GM23338 (cell line): Measurements from ENCODE around the gene POLR1E. TPM values are rescaled to one million over a fixed set of nuclear protein-coding genes. Genes with fewer than 3 reads are reported as not detected.

Experiments used
- ATAC-seq: fragments of 200-7000 bp; cut with Tn5 transposase; 3 replicates; pipeline ENCODE4 v1.9.1; 2020
- DNase-seq: peaks from one replicate; pipeline ENCODE4 v3.0.0-alpha.2; 2015; ENCODE audit warnings: low spot score
- H2AFZ ChIP-seq: fragments of 200-600 bp; sonication (generic); 2 replicates; pipeline ENCODE4 v1.8.0; 2016; ENCODE audit warnings: antibody characterized with exemption, mild to moderate bottlenecking, moderate library complexity
- H3F3A ChIP-seq: fragments of 200-600 bp; sonication (generic); replicated peaks from 2 replicates; pipeline ENCODE4 v1.8.0; 2017; ENCODE audit warnings: antibody characterized with exemption, mixed run types, low read depth
- H3K27ac ChIP-seq: fragments of 200-600 bp; sonication (generic); 2 replicates; pipeline ENCODE4 v1.6.1; 2016; ENCODE audit warnings: low read depth
- H3K27me3 ChIP-seq: fragments of 200-600 bp; sonication (generic); 2 replicates; pipeline ENCODE4 v1.8.0; 2016; ENCODE audit warnings: mild to moderate bottlenecking, mixed run types, moderate library complexity; ENCODE audit not compliant: insufficient read depth
- H3K36me3 ChIP-seq: fragments of 200-600 bp; sonication (generic); 2 replicates; pipeline ENCODE4 v1.8.0; 2016; ENCODE audit warnings: mild to moderate bottlenecking; ENCODE audit not compliant: insufficient read depth
- H3K4me1 ChIP-seq: fragments of 200-600 bp; sonication (generic); 2 replicates; pipeline ENCODE4 v1.8.0; 2016; ENCODE audit warnings: mild to moderate bottlenecking, moderate library complexity; ENCODE audit not compliant: insufficient read depth
- H3K4me2 ChIP-seq: fragments of 200-600 bp; sonication (generic); 2 replicates; pipeline ENCODE4 v1.7.1; 2017; ENCODE audit warnings: mixed run types
- H3K4me3 ChIP-seq: fragments of 200-600 bp; sonication (generic); 2 replicates; pipeline ENCODE4 v1.6.1; 2016; ENCODE audit warnings: mixed run types
- H3K79me2 ChIP-seq: fragments of 200-600 bp; sonication (generic); replicated peaks from 2 replicates; pipeline ENCODE4 v1.8.0; 2017; ENCODE audit warnings: mild to moderate bottlenecking; ENCODE audit not compliant: insufficient read depth
- H3K9me2 ChIP-seq: fragments of 200-600 bp; sonication (generic); 2 replicates; pipeline ENCODE4 v1.8.0; 2017; ENCODE audit not compliant: insufficient read depth
- H4K20me1 ChIP-seq: fragments of 200-600 bp; sonication (generic); replicated peaks from 2 replicates; pipeline ENCODE4 v1.8.0; 2017; ENCODE audit warnings: mild to moderate bottlenecking; ENCODE audit not compliant: insufficient read depth
- H3K27ac Mint-ChIP-seq: 2 replicates; pipeline ENCODE4 v1.8.0; 2020; ENCODE audit warnings: inconsistent platforms, mild to moderate bottlenecking, moderate library complexity, mixed read lengths
- H3K27me3 Mint-ChIP-seq: 3 replicates; pipeline ENCODE4 v1.8.0; 2022; ENCODE audit warnings: low read depth, mild to moderate bottlenecking, moderate library complexity, mixed read lengths, inconsistent platforms; ENCODE audit not compliant: insufficient read depth, poor library complexity
- H3K36me3 Mint-ChIP-seq: 3 replicates; pipeline ENCODE4 v1.8.0; 2021; ENCODE audit warnings: low read depth, mild to moderate bottlenecking, inconsistent platforms, moderate library complexity, mixed read lengths
- H3K4me1 Mint-ChIP-seq: 3 replicates; pipeline ENCODE4 v1.8.0; 2020; ENCODE audit warnings: mild to moderate bottlenecking, inconsistent platforms, mixed read lengths
- H3K4me3 Mint-ChIP-seq: 3 replicates; pipeline ENCODE4 v1.8.0; 2021; ENCODE audit warnings: moderate library complexity, mild to moderate bottlenecking, inconsistent platforms, mixed read lengths
- H3K9me3 Mint-ChIP-seq: 3 replicates; pipeline ENCODE4 v1.8.0; 2020; ENCODE audit warnings: moderate library complexity, mild to moderate bottlenecking, inconsistent platforms, mixed read lengths
- CREB1 ChIP-seq: fragments of 250-450 bp; sonication (Bioruptor Pico); IDR thresholded peaks from 2 replicates; pipeline ENCODE4 v1.5.0; 2020; ENCODE audit warnings: low read depth, mild to moderate bottlenecking, moderate library complexity
- EZH2 ChIP-seq: fragments of 200-600 bp; sonication (generic); IDR thresholded peaks from one replicate; pipeline ENCODE4 v1.8.0; 2017; ENCODE audit warnings: antibody characterized with exemption, mild to moderate bottlenecking, low read depth; ENCODE audit not compliant: unreplicated experiment
- EZH2phosphoT487 ChIP-seq: fragments of 200-600 bp; sonication (generic); IDR thresholded peaks from one replicate; pipeline ENCODE4 v1.8.1; 2018; ENCODE audit warnings: antibody characterized with exemption; ENCODE audit not compliant: unreplicated experiment
- JUNB ChIP-seq: IDR thresholded peaks from one replicate; pipeline ENCODE4 v1.6.1; 2016; ENCODE audit warnings: antibody characterized with exemption; ENCODE audit not compliant: unreplicated experiment
- NANOG ChIP-seq: IDR thresholded peaks from 2 replicates; pipeline ENCODE4 v1.6.1; 2016; ENCODE audit warnings: antibody characterized with exemption, borderline replicate concordance
- POLR2AphosphoS5 ChIP-seq: IDR thresholded peaks from 2 replicates; pipeline ENCODE4 v1.6.1; 2016; ENCODE audit warnings: antibody characterized with exemption, low read depth
- STAT1 ChIP-seq: IDR thresholded peaks from one replicate; pipeline ENCODE4 v1.6.1; 2016; ENCODE audit warnings: antibody characterized with exemption; ENCODE audit not compliant: unreplicated experiment
- ZNF114 ChIP-seq: fragments of 250-450 bp; sonication (Bioruptor Pico); IDR thresholded peaks from 2 replicates; pipeline ENCODE4 v1.5.0; 2020; ENCODE audit warnings: mild to moderate bottlenecking, moderate library complexity
- ZNF331 ChIP-seq: fragments of 250-450 bp; sonication (Bioruptor Pico); IDR thresholded peaks from 2 replicates; pipeline ENCODE4 v1.5.0; 2020; ENCODE audit warnings: low read depth, mild to moderate bottlenecking, moderate library complexity
- polyA plus RNA-seq: library from polyadenylated mRNA; unstranded; fragments of >200 nt; fragmentation: Nextera tagmentation; extraction: Ambion mirVana; gene quantifications from 2 replicates; pipeline ENCODE4 v1.2.1, GENCODE V29; 2016
- total RNA-seq: library from RNA; depleted of rRNA; stranded (reverse); fragments of >200 nt; shearing (Covaris generic); gene quantifications from 2 replicates; pipeline ENCODE4 v1.2.3, GENCODE V29; 2014
- TF ChIP-seq, protein P1 (sequence below): IDR thresholded peaks from 2 replicates; pipeline ENCODE4 v1.6.1; 2016; ENCODE audit warnings: antibody characterized with exemption
- TF ChIP-seq, protein P2 (sequence below), 2 experiments: fragments of 200-600 bp in 1 of 2; sonication (generic) in 1 of 2; conservative IDR thresholded peaks; 2 replicates each; pipeline versions ENCODE4 v1.5.1 to v1.6.1; 2016 to 2017; ENCODE audit warnings: antibody characterized with exemption in 2 of 2, low read depth in 2 of 2, mild to moderate bottlenecking in 2 of 2, moderate library complexity in 1 of 2
- TF ChIP-seq, protein P3 (sequence below): fragments of 250-450 bp; sonication (Bioruptor Pico); IDR thresholded peaks from 2 replicates; pipeline ENCODE4 v1.5.0; 2020; ENCODE audit warnings: mild to moderate bottlenecking, moderate library complexity
- TF ChIP-seq, protein P4 (sequence below): IDR thresholded peaks from one replicate; pipeline ENCODE4 v1.6.1; 2018; ENCODE audit warnings: antibody characterized with exemption; ENCODE audit not compliant: unreplicated experiment

Gene POLR1E
- total and polyA plus RNA-seq, 2 experiments from 2014 or later: 19.2 to 45.5 TPM

DNA sequence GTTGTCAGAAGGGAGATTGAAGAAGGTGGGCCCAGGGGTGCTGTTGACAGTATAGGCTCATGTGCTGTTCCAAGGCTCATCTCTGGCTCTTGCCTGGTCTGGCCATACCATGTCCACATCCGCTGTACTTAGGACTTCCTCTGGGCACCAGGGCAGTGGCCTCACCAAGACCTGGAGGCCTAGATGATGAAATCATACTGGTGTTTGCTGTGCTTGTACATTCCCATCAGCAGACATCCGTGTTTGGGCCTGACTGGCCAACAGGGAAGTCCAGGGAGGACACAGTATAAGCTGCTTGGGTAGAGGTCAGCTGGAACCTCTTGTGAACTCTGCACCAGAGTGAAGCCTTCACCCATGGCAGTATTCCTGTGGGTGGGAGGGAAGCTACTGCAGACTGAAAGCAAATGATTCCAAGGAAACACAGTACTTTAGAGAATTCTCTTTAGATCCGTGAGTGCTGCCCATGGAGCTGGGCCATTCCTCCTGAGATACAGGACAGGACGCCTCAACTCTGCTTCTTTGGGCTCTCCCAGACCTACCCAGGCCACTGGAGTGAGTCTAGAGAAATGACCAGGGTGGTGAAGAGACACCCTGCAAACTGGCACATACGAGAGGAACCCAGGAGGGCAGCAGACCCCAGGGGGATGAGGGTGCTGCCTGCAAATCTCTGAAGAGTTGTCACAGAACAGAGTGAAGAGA is 22.5 kb downstream of the POLR1E start:
- ATAC-seq (no peak), DNase-seq (no peak)
- no peak overlapping the region for H3K27ac Mint-ChIP-seq

More for the DNA sequence above, 22.5 kb downstream of the POLR1E start:
- H3K79me2 ChIP-seq: no peaks in the 10 kb centered on the region
- Mint-ChIP-seq H3K4me1 (no peaks in the 10 kb centered on the region; the same call in 2 of the 3 replicates), H3K27me3 (peaks cover 10% of the 10 kb centered on the region), H3K4me3 (no peak overlapping the region), H3K36me3 (peaks cover 20% of the 10 kb centered on the region), H3K9me3 (no peaks in the 10 kb centered on the region)
- H3K27me3 ChIP-seq: no peaks in the 10 kb centered on the region
- no peaks in the 10 kb centered on the region for H3K9me2 ChIP-seq
- 0 out of 2 replicates have a peak, but pooled peaks cover 11% of the 10 kb centered on the region for H3K36me3 ChIP-seq
- H3F3A ChIP-seq: no peaks in the 10 kb centered on the region
- TF ChIP-seq ZNF114 (no peak), EZH2 (no peak), POLR2AphosphoS5 (no peak), EZH2phosphoT487 (no peak), NANOG (no peak), STAT1 (no peak), ZNF331 (CRISPR knock-in tag) (no peak), CREB1 (CRISPR knock-in tag) (no peak), JUNB (no peak)
- TF ChIP-seq, protein P1, sequence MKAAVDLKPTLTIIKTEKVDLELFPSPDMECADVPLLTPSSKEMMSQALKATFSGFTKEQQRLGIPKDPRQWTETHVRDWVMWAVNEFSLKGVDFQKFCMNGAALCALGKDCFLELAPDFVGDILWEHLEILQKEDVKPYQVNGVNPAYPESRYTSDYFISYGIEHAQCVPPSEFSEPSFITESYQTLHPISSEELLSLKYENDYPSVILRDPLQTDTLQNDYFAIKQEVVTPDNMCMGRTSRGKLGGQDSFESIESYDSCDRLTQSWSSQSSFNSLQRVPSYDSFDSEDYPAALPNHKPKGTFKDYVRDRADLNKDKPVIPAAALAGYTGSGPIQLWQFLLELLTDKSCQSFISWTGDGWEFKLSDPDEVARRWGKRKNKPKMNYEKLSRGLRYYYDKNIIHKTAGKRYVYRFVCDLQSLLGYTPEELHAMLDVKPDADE: no peak
- TF ChIP-seq, protein P2, sequence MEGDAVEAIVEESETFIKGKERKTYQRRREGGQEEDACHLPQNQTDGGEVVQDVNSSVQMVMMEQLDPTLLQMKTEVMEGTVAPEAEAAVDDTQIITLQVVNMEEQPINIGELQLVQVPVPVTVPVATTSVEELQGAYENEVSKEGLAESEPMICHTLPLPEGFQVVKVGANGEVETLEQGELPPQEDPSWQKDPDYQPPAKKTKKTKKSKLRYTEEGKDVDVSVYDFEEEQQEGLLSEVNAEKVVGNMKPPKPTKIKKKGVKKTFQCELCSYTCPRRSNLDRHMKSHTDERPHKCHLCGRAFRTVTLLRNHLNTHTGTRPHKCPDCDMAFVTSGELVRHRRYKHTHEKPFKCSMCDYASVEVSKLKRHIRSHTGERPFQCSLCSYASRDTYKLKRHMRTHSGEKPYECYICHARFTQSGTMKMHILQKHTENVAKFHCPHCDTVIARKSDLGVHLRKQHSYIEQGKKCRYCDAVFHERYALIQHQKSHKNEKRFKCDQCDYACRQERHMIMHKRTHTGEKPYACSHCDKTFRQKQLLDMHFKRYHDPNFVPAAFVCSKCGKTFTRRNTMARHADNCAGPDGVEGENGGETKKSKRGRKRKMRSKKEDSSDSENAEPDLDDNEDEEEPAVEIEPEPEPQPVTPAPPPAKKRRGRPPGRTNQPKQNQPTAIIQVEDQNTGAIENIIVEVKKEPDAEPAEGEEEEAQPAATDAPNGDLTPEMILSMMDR (conservative IDR thresholded peaks at IDR 0.05; ENCODE audit: low read depth in 2 of 2): no peak
- TF ChIP-seq, protein P3, sequence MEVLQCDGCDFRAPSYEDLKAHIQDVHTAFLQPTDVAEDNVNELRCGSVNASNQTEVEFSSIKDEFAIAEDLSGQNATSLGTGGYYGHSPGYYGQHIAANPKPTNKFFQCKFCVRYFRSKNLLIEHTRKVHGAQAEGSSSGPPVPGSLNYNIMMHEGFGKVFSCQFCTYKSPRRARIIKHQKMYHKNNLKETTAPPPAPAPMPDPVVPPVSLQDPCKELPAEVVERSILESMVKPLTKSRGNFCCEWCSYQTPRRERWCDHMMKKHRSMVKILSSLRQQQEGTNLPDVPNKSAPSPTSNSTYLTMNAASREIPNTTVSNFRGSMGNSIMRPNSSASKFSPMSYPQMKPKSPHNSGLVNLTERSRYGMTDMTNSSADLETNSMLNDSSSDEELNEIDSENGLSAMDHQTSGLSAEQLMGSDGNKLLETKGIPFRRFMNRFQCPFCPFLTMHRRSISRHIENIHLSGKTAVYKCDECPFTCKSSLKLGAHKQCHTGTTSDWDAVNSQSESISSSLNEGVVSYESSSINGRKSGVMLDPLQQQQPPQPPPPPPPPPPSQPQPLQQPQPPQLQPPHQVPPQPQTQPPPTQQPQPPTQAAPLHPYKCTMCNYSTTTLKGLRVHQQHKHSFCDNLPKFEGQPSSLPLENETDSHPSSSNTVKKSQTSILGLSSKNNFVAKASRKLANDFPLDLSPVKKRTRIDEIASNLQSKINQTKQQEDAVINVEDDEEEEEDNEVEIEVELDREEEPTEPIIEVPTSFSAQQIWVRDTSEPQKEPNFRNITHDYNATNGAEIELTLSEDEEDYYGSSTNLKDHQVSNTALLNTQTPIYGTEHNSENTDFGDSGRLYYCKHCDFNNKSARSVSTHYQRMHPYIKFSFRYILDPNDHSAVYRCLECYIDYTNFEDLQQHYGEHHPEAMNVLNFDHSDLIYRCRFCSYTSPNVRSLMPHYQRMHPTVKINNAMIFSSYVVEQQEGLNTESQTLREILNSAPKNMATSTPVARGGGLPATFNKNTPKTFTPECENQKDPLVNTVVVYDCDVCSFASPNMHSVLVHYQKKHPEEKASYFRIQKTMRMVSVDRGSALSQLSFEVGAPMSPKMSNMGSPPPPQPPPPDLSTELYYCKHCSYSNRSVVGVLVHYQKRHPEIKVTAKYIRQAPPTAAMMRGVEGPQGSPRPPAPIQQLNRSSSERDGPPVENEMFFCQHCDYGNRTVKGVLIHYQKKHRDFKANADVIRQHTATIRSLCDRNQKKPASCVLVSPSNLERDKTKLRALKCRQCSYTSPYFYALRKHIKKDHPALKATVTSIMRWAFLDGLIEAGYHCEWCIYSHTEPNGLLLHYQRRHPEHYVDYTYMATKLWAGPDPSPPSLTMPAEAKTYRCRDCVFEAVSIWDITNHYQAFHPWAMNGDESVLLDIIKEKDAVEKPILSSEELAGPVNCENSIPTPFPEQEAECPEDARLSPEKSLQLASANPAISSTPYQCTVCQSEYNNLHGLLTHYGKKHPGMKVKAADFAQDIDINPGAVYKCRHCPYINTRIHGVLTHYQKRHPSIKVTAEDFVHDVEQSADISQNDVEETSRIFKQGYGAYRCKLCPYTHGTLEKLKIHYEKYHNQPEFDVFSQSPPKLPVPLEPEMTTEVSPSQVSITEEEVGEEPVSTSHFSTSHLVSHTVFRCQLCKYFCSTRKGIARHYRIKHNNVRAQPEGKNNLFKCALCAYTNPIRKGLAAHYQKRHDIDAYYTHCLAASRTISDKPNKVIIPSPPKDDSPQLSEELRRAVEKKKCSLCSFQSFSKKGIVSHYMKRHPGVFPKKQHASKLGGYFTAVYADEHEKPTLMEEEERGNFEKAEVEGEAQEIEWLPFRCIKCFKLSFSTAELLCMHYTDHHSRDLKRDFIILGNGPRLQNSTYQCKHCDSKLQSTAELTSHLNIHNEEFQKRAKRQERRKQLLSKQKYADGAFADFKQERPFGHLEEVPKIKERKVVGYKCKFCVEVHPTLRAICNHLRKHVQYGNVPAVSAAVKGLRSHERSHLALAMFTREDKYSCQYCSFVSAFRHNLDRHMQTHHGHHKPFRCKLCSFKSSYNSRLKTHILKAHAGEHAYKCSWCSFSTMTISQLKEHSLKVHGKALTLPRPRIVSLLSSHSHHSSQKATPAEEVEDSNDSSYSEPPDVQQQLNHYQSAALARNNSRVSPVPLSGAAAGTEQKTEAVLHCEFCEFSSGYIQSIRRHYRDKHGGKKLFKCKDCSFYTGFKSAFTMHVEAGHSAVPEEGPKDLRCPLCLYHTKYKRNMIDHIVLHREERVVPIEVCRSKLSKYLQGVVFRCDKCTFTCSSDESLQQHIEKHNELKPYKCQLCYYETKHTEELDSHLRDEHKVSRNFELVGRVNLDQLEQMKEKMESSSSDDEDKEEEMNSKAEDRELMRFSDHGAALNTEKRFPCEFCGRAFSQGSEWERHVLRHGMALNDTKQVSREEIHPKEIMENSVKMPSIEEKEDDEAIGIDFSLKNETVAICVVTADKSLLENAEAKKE (CRISPR knock-in tag): no peak
- TF ChIP-seq, protein P4, sequence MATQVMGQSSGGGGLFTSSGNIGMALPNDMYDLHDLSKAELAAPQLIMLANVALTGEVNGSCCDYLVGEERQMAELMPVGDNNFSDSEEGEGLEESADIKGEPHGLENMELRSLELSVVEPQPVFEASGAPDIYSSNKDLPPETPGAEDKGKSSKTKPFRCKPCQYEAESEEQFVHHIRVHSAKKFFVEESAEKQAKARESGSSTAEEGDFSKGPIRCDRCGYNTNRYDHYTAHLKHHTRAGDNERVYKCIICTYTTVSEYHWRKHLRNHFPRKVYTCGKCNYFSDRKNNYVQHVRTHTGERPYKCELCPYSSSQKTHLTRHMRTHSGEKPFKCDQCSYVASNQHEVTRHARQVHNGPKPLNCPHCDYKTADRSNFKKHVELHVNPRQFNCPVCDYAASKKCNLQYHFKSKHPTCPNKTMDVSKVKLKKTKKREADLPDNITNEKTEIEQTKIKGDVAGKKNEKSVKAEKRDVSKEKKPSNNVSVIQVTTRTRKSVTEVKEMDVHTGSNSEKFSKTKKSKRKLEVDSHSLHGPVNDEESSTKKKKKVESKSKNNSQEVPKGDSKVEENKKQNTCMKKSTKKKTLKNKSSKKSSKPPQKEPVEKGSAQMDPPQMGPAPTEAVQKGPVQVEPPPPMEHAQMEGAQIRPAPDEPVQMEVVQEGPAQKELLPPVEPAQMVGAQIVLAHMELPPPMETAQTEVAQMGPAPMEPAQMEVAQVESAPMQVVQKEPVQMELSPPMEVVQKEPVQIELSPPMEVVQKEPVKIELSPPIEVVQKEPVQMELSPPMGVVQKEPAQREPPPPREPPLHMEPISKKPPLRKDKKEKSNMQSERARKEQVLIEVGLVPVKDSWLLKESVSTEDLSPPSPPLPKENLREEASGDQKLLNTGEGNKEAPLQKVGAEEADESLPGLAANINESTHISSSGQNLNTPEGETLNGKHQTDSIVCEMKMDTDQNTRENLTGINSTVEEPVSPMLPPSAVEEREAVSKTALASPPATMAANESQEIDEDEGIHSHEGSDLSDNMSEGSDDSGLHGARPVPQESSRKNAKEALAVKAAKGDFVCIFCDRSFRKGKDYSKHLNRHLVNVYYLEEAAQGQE: no peak
- peaks cover 17% of the 10 kb centered on the region for H4K20me1 ChIP-seq
- no peak overlapping the region for H2AFZ ChIP-seq
- H3K27ac ChIP-seq: no peak overlapping the region
- H3K4me2 ChIP-seq: no peak overlapping the region
- H3K4me1 ChIP-seq: no peaks in the 10 kb centered on the region
- H3K4me3 ChIP-seq: no peak overlapping the region
